ENCODE data around the gene ZMIZ1.

Gene ZMIZ1

DNA sequence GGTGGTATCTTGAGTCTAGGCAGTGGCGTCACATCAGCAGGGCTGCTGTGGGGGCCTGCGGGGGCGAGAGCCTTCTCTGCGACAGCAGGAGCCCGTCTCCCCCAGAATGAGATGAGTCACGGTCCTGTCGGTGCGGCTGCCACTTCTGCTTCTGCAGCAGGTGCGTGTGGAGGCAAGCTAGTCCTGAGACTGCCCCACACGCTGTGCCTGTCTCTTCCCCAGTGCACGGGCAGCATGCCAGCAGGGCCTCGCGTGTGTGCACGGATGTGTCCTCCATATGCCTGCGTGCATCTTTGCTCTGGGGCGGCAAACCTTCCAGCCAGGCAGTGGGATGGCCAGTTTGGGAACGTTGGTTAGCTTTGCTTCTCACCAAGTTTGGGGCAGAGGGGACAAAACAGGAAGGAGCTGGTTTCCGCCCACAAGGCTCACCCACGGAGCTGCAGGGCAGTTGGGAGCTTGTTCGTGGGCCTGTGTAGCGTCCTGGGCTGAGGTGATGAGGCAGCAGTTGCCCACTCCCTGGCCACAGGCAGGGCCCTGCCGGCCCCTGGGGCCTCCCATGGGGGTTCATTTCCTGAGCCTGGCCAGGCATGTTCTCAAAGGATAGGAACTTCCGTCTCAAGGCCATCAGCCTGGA is 217.7 kb downstream of the ZMIZ1 start:
- DNase-seq (ENCODE audit: low read depth), result peak; percentile 73

GRCh38 chr10:79287973-79288723 is 219.4 kb downstream of the ZMIZ1 start:
- DNase-seq (ENCODE audit: low read depth), result no peak

GRCh38 chr10:79289801-79290200 is 221.0 kb downstream of the ZMIZ1 start:
- no peak for DNase-seq (ENCODE audit: low read depth)

- no peak for DNase-seq (ENCODE audit: low read depth)
Observed at GRCh38 chr10:79292026-79292766, 223.4 kb downstream of the ZMIZ1 start.

DNA sequence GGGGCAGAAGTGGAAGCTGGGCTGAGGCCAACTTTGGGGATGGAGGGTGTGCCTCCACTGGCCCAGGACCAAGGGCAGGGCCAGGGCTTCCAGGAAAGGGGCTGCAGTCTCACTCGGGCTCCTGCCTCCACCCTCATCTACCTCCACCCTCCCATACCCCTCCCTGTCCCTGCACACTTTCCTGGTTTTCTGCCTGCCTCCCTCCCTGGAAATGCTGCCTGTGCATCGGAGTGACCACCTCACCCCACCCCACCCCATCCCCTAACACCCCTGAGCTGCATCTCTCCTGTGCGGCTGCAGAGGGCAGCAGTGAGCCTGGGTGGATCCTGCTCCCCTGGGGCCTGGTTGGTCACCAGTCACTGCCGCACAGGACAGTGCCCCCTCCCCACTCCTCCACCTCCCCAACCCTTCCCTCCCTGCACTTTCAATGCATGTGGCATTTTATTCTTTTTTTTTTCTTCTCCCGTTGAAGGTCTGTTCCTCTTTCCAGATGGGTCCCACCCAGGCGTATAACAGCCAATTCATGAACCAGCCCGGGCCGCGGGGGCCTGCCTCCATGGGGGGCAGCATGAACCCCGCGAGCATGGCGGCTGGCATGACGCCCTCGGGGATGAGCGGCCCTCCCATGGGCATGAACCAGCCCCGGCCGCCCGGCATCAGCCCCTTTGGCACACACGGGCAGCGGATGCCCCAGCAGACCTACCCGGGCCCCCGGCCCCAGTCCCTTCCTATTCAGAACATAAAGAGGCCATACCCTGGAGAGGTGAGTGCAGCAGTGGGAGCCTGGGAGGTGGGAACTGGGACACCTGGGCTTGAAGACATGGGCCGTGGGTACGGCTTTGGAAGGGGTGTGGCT is 224.4 kb downstream of the ZMIZ1 start:
- DNase-seq (ENCODE audit: low read depth), result no peak

DNA sequence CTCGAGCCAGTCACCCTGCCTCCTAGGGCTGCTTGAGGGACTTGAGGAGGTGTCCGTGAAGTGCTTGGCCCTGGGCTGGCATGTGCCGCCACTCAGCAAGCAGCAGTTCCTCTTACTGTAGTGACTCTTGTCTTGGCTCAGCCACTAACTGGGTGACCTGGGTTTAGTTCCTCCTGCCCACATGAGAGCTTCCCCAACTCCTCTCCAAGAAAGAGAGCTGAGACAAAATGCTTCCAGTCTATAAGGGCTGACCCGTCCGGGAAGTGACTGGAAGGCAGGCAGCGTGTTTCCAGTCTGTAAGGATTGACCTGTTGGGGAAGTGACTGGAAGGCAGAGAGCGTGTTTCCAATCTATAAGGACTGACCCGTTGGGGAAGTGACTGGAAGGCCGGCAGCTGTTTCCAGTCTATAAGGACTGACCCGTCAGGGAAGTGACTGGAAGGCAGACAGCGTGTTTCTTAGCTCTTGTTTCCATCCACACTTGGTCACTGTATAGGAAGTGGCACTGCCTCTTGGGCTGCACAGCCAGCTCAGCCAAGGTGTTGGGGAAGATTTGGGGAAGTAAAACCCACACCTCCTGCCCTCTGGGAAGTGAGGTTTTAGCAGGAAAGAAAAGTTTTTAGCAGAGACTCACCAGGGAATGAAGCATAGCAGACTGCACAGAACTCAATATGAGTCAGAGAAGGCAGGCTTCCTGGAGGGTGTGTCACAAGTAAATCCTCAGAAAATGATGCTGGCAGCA is 225.2 kb downstream of the ZMIZ1 start:
- no peak for DNase-seq (ENCODE audit: low read depth)

GRCh38 chr10:79295563-79295962 is 226.8 kb downstream of the ZMIZ1 start:
- DNase-seq (ENCODE audit: low read depth), result no peak

- DNase-seq (ENCODE audit: low read depth), result no peak
Observed at GRCh38 chr10:79296431-79296830, 227.7 kb downstream of the ZMIZ1 start.

GRCh38 chr10:79298403-79299244 is 229.9 kb downstream of the ZMIZ1 start:
- DNase-seq (ENCODE audit: low read depth), result no peak

GRCh38 chr10:79299397-79300241 is 230.9 kb downstream of the ZMIZ1 start:
- DNase-seq (ENCODE audit: low read depth), result no peak

DNA sequence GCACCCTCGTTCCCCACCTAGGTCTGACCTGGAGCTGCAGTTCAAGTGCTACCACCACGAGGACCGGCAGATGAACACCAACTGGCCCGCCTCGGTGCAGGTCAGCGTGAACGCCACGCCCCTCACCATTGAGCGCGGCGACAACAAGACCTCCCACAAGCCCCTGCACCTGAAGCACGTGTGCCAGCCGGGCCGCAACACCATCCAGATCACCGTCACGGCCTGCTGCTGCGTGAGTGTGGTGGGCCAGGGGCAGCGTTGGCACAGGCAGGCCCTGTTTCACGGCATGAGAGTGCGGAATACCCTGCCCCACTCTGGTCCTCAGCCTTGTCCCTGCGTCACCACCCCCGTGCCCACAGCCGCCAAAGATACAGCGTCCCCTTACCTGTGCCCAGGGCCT is 231.9 kb downstream of the ZMIZ1 start:
- no peak for DNase-seq (ENCODE audit: low read depth)

GRCh38 chr10:79301754-79302530 is 233.2 kb downstream of the ZMIZ1 start:
- DNase-seq (ENCODE audit: low read depth), result no peak

DNA sequence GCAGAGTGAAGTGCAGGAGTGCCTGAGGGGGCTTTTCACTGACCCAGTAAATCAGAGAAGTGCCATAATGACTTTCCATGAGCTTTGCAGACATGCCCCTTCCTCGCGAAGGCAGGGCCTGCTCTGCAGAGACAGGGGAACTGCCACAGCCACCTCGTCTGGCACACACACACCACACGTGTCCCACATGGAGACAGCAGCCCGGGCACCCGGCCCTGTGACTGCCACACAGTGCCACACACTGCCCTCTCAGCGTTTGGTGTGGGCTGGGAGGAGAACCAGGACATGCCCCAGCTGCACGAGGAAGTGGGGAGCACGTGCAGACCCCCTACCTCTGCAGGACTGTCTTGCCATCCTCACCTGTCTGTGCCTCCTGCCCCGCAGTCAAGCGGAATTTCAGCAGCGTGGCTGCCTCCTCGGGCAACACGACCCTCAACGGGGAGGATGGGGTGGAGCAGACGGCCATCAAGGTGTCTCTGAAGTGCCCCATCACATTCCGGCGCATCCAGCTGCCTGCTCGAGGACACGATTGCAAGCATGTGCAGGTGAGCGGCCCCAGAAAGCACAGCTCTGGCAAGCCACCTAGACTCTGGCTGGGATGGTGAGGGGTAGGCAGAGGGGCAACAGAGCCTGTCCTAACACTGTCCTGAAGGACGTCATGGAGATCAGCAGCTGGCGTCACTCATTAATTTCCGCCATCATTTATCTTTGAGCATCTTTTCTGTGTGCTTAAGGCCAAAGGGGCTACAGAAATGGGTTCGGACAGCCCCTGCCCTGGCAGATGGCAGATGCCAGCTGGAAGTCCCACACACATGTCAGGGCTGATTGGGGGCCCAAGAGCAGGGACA is 235.1 kb downstream of the ZMIZ1 start:
- no peak for DNase-seq (ENCODE audit: low read depth)

DNA sequence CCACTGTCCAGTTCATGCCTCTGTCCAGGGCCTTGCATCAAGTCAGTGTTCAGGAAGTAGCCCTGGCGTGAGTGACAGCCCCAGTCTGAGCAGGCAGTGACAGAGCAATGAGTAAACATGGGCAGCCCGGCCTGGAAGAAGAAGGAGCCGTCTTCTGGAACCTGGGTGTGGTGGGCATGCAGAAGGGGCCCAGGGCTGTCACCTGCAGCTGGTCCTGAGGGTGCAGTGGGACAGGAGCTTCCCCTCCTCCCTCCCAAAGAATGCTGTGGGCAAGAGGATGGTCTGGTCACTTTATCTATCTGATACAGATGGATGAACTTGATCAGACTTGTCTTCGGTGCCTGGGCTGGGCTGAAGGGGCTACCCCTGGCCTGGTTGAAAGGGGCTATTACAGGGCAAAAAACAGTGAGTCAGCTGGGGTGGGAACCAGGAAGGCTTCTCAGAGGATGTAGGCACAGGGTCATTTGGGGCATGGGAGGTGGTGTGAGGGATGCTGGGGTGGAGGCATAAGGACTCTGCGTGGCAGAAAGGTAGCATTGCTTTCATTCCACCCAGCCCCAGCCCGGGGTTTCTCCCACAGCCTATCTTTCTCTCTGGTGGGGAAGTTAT is 235.8 kb downstream of the ZMIZ1 start:
- DNase-seq (ENCODE audit: low read depth), result no peak

DNA sequence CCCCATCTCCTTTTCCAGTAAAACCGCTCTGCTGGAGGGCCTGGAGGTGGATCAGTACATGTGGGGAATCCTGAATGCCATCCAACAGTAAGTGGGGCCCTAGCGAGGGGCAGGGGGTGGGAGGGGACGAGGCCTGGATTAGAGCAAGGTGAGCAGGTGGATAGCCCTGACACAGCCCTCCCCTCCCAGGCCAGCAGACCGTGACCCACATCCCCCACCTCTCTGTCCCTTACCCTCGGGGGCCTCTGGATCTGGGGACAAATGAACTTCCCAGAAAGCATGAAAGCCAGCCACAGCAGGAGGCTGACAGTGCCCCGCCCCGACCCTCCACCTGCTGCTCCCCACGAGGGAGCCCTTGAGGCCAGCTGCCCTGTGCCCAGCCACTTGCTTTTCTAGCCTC is 236.7 kb downstream of the ZMIZ1 start:
- DNase-seq (ENCODE audit: low read depth), result no peak

GRCh38 chr10:79305988-79306387 is 237.2 kb downstream of the ZMIZ1 start:
- no peak for DNase-seq (ENCODE audit: low read depth)

DNA sequence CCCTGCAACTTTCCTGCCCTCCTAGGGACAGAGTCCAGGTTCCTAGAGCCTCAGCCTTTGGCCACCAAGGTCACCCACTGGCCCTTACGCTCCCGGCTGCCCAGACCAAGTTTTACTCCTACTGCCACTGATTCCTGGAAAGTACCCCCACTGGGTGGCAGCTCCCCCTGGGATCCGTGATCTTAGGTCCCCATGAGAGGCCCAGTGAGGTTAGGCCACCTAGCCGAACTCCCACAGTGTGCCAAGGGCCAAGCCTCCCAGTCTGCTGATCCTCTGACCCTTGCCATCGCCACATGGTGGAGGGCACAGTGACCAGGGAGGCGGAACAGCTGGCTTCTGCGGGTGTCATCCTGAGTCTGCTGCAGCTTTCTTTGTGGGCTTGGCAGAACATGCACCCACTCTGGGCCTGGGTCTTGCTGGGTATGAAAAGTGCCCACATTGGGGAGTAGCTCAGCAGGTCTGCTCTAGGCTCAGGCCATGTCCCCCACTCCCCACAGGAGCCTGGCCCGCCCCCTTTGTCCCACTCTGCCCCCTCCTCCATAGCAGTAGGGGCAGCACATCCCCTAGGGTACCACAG is 238.0 kb downstream of the ZMIZ1 start:
- no peak for DNase-seq (ENCODE audit: low read depth)
